Fibroblast of the conjunctiva (primary cell): ENCODE data around the gene ANGEL2.
A peak's percentile ranks its signal among the peaks of the same experiment; 100 is the strongest.
"Not testable (repeated sequence)": the region's sequence is repeated elsewhere in the genome, so short reads cannot be mapped to it uniquely, and the experiment has no call there.

Experiments
- DNase-seq: peaks from one replicate; pipeline ENCODE4 v3.0.0-alpha.2; 2010; ENCODE audit warnings: low read depth

Gene ANGEL2

GRCh38 chr1:212975111-212975918, 40.4 kb downstream of the ANGEL2 start:
- DNase-seq: no peak

- DNase-seq: no peak
These were observed 41.0 kb downstream of the ANGEL2 start for GRCh38 chr1:212974711-212975110.

- no peak for DNase-seq
These were observed 41.8 kb downstream of the ANGEL2 start for GRCh38 chr1:212973899-212974298.

GRCh38 chr1:212973426-212973825, 42.2 kb downstream of the ANGEL2 start:
- no peak for DNase-seq

- DNase-seq: no peak
These were observed 44.4 kb downstream of the ANGEL2 start for GRCh38 chr1:212971312-212971711.

- DNase-seq: no peak
These were observed 45.6 kb downstream of the ANGEL2 start for GRCh38 chr1:212970085-212970484.

GRCh38 chr1:212968368-212968863, 47.3 kb downstream of the ANGEL2 start:
- no peak for DNase-seq

- DNase-seq: peak; percentile 16
These were observed 47.9 kb downstream of the ANGEL2 start for GRCh38 chr1:212967801-212968200.

- DNase-seq: no peak
These were observed 49.1 kb downstream of the ANGEL2 start for GRCh38 chr1:212966616-212967015.

GRCh38 chr1:212964993-212965392, 50.7 kb downstream of the ANGEL2 start:
- DNase-seq: not testable (repeated sequence)

- DNase-seq: no peak
These were observed 51.6 kb downstream of the ANGEL2 start for GRCh38 chr1:212964102-212964501.

- DNase-seq: no peak
These were observed 53.2 kb downstream of the ANGEL2 start for GRCh38 chr1:212962509-212962908.

- DNase-seq: no peak
These were observed 54.7 kb downstream of the ANGEL2 start for GRCh38 chr1:212960932-212961331.

GRCh38 chr1:212959266-212960220, 56.1 kb downstream of the ANGEL2 start:
- DNase-seq: no peak

- DNase-seq: no peak
These were observed 57.5 kb downstream of the ANGEL2 start for GRCh38 chr1:212958175-212958574.

- no peak for DNase-seq
These were observed 58.1 kb downstream of the ANGEL2 start for GRCh38 chr1:212957546-212957945.

GRCh38 chr1:212955961-212956620, 59.6 kb downstream of the ANGEL2 start:
- no peak for DNase-seq

- no peak for DNase-seq
These were observed 60.6 kb downstream of the ANGEL2 start for GRCh38 chr1:212955098-212955497.

GRCh38 chr1:212954514-212954913, 61.2 kb downstream of the ANGEL2 start:
- DNase-seq: no peak

GRCh38 chr1:212953321-212953720, 62.3 kb downstream of the ANGEL2 start:
- no peak for DNase-seq

- DNase-seq: no peak
These were observed 63.1 kb downstream of the ANGEL2 start for GRCh38 chr1:212952641-212952976.

GRCh38 chr1:212951947-212952640, 63.6 kb downstream of the ANGEL2 start:
- DNase-seq: no peak
